A549 (cell line): ENCODE measurements around the gene TMEM158. TPM values are rescaled to one million over a fixed set of nuclear protein-coding genes. Genes with fewer than 3 reads are reported as not detected.

ENCODE experiments used
- ATAC-seq, 2 experiments: fragments of 200-7000 bp in 1 of 2; fragments of >200 bp in 1 of 2; cut with Nextera tagmentation in 1 of 2; cut with Tn5 transposase in 1 of 2; 3 replicates each; pipeline versions ENCODE4 v1.8.0 to v1.9.1; 2018 to 2020; ENCODE audit warnings: mild to moderate bottlenecking in 1 of 2, moderate library complexity in 1 of 2
- CTCF ChIA-PET: fragments of 300-600 bp; sonication (Branson Sonifier 250); formaldehyde crosslinking; extraction: SDS; loops from one replicate; lab custom pipeline; 2021; ENCODE audit warnings: antibody characterized with exemption, inconsistent platforms; lab: Yijun Ruan, JAX
- POLR2A ChIA-PET: fragments of 350-600 bp; formaldehyde crosslinking; extraction: SDS; loops from one replicate; lab custom pipeline; 2021; ENCODE audit warnings: antibody characterized with exemption, inconsistent platforms; lab: Yijun Ruan, JAX
- DNase-seq, 2 experiments: peaks; one replicate each; pipeline versions ENCODE4 v3.0.0 to v3.0.0-alpha.2; 2011 to 2016; ENCODE audit warnings: low read depth in 1 of 2, low spot score in 1 of 2
- FAIRE-seq: peaks from 2 replicates; lab custom pipeline; 2011; peaks lifted over from hg19 to GRCh38; lab: Jason Lieb, UNC
- H3K27ac ChIP-seq, 2 experiments: fragments of >200 bp; sonication (Bioruptor Twin); formaldehyde crosslinking; 3 replicates each; pipeline ENCODE4 v1.5.1; 2016 to 2017
- H3K4me1 ChIP-seq: fragments of >200 bp; sonication (Bioruptor Twin); formaldehyde crosslinking; 3 replicates; pipeline ENCODE4 v1.6.1; 2016
- H3K4me2 ChIP-seq: fragments of >200 bp; sonication (Bioruptor Twin); formaldehyde crosslinking; 3 replicates; pipeline ENCODE4 v1.6.1; 2016
- H3K4me3 ChIP-seq: fragments of >200 bp; sonication (Bioruptor Twin); formaldehyde crosslinking; 3 replicates; pipeline ENCODE4 v1.5.1; 2016
- H3K9me3 ChIP-seq: fragments of >200 bp; sonication (Bioruptor Twin); formaldehyde crosslinking; 3 replicates; pipeline ENCODE4 v1.6.1; 2016
- ATOH8 ChIP-seq: fragments of 250-450 bp; sonication (Bioruptor Pico); IDR thresholded peaks from 2 replicates; pipeline ENCODE4 v1.5.0; 2020; ENCODE audit warnings: low read depth, mild to moderate bottlenecking, moderate library complexity
- CTCF ChIP-seq: fragments of >200 bp; sonication (Bioruptor Twin); formaldehyde crosslinking; IDR thresholded peaks from 3 replicates; pipeline ENCODE4 v1.5.1; 2016
- FOSL2 ChIP-seq, 2 experiments: fragments of 450-650 bp in 1 of 2; fragments of >200 bp in 1 of 2; sonication (Bioruptor Twin) in 1 of 2; formaldehyde crosslinking; IDR thresholded peaks; 2 replicates each; pipeline versions ENCODE4 v1.5.0 to v1.6.1; 2016 to 2020; ENCODE audit warnings: mild to moderate bottlenecking in 1 of 2, moderate library complexity in 1 of 2
- HEYL ChIP-seq: fragments of 250-450 bp; sonication (Bioruptor Pico); IDR thresholded peaks from 2 replicates; pipeline ENCODE4 v1.8.0; 2021; ENCODE audit warnings: mild to moderate bottlenecking, moderate library complexity
- HMGXB4 ChIP-seq: fragments of 250-450 bp; sonication (Bioruptor Pico); IDR thresholded peaks from 2 replicates; pipeline ENCODE4 v1.5.0; 2021; ENCODE audit warnings: mild to moderate bottlenecking, moderate library complexity, borderline replicate concordance
- KDM1A ChIP-seq: fragments of 200-600 bp; sonication (generic); IDR thresholded peaks from 2 replicates; pipeline ENCODE4 v1.6.1; 2016; ENCODE audit warnings: low read depth, mild to moderate bottlenecking
- MAZ ChIP-seq: fragments of 150-350 bp; IDR thresholded peaks from 2 replicates; pipeline ENCODE4 v1.6.1; 2014; ENCODE audit warnings: antibody characterized with exemption, low read depth, low read length, borderline replicate concordance
- NPAS2 ChIP-seq: fragments of 250-450 bp; sonication (Bioruptor Pico); IDR thresholded peaks from 2 replicates; pipeline ENCODE4 v1.8.0; 2022; ENCODE audit warnings: mild to moderate bottlenecking, moderate library complexity, borderline replicate concordance
- RARB ChIP-seq: fragments of 250-450 bp; sonication (Bioruptor Pico); IDR thresholded peaks from 2 replicates; pipeline ENCODE4 v1.8.0; 2021; ENCODE audit warnings: mild to moderate bottlenecking, moderate library complexity
- RCOR1 ChIP-seq: fragments of 150-350 bp; IDR thresholded peaks from 2 replicates; pipeline ENCODE4 v1.6.1; 2014; ENCODE audit warnings: antibody characterized with exemption, low read length, low read depth
- RFX5 ChIP-seq: fragments of 450-650 bp; IDR thresholded peaks from 2 replicates; pipeline ENCODE4 v1.7.1; 2014; ENCODE audit warnings: antibody characterized with exemption, mild to moderate bottlenecking, moderate library complexity
- USF2 ChIP-seq: fragments of 450-650 bp; IDR thresholded peaks from 2 replicates; pipeline ENCODE4 v1.6.1; 2014; ENCODE audit warnings: antibody characterized with exemption
- ZC3H11A ChIP-seq: fragments of 450-650 bp; IDR thresholded peaks from 2 replicates; pipeline ENCODE4 v1.6.1; 2014; ENCODE audit warnings: antibody characterized with exemption, mild to moderate bottlenecking
- ZFP36 ChIP-seq: fragments of 450-650 bp; IDR thresholded peaks from 2 replicates; pipeline ENCODE4 v1.6.1; 2014; ENCODE audit warnings: borderline replicate concordance; ENCODE audit not compliant: partially characterized antibody
- WGBS: methylation state at CpG from one replicate; pipeline ENCODE4 v1.1.6; 2017; ENCODE audit errors: missing lambda C conversion rate; 5-methylcytosine and 5-hydroxymethylcytosine counted together
- polyA plus RNA-seq, 4 experiments: library from polyadenylated mRNA; depleted of rRNA in 3 of 4; stranded (reverse); fragments of >200 nt; fragmentation: RNase III in 1 of 4; extraction: RNeasy Plus Mini Kit Qiagen cat#74134 plus additional on column Dnase treatment in 1 of 4; gene quantifications; 2 replicates in 3 of 4; 3 replicates in 1 of 4; pipeline ENCODE4 v1.2.3, GENCODE V29; 2011 to 2017
- TF ChIP-seq, protein P1 (sequence below): fragments of 200-600 bp; sonication (generic); IDR thresholded peaks from 2 replicates; pipeline ENCODE4 v1.6.1; 2016; ENCODE audit warnings: antibody characterized with exemption, mild to moderate bottlenecking, moderate library complexity
- TF ChIP-seq, protein P2 (sequence below): fragments of >200 bp; sonication (Bioruptor Twin); formaldehyde crosslinking; IDR thresholded peaks from 3 replicates; pipeline ENCODE4 v1.6.1; 2016

The TMEM158 gene
- polyA plus RNA-seq, 2 of the 4 experiments (the other 2 are of a cell fraction), result 1.8 to 3.4 TPM

DNA sequence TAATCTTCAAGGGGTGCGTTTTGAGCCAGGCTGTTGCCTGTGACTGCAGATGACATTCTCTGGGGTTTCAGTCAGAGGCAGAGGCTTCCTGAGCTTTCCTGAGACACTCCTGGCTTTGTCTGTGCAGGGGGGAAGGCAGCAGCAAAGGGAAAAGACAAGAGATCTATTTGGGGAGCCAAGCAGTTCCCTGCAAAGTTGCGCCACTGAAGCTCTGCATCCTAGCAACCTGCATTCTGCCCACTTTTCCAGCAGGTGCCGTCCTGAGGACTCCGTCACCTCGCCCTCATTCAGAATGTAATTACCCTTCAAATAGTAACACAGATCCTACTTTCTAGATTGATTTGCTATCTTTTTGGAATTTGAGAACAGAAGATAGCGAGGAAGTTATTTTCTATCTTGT, 1.9 kb upstream of the TMEM158 start:
- no peaks in the 10 kb centered on the region for H3K9me3 ChIP-seq
- ATAC-seq (no peak), DNase-seq (no peak), FAIRE-seq (no peak)
- H3K4me3 ChIP-seq, result no peak overlapping the region
- ChIA-PET POLR2A (no interaction called here), CTCF (interaction anchor here (0.7 to 1.5 kb wide), 2 partner anchors 188 to 189 kb away, joined by 3 to 5 read pairs; no protein-coding TSS in a partner anchor)
- H3K4me1 ChIP-seq, result peaks cover 8% of the 10 kb centered on the region; the same call in 1 of the 3 replicates
- no peak overlapping the region for H3K27ac ChIP-seq
- no peak for TF ChIP-seq MAZ
- no peak for TF ChIP-seq NPAS2
- no peak for TF ChIP-seq ZC3H11A
- TF ChIP-seq, protein P1, sequence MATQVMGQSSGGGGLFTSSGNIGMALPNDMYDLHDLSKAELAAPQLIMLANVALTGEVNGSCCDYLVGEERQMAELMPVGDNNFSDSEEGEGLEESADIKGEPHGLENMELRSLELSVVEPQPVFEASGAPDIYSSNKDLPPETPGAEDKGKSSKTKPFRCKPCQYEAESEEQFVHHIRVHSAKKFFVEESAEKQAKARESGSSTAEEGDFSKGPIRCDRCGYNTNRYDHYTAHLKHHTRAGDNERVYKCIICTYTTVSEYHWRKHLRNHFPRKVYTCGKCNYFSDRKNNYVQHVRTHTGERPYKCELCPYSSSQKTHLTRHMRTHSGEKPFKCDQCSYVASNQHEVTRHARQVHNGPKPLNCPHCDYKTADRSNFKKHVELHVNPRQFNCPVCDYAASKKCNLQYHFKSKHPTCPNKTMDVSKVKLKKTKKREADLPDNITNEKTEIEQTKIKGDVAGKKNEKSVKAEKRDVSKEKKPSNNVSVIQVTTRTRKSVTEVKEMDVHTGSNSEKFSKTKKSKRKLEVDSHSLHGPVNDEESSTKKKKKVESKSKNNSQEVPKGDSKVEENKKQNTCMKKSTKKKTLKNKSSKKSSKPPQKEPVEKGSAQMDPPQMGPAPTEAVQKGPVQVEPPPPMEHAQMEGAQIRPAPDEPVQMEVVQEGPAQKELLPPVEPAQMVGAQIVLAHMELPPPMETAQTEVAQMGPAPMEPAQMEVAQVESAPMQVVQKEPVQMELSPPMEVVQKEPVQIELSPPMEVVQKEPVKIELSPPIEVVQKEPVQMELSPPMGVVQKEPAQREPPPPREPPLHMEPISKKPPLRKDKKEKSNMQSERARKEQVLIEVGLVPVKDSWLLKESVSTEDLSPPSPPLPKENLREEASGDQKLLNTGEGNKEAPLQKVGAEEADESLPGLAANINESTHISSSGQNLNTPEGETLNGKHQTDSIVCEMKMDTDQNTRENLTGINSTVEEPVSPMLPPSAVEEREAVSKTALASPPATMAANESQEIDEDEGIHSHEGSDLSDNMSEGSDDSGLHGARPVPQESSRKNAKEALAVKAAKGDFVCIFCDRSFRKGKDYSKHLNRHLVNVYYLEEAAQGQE, result no peak
- no peak overlapping the region for H3K4me2 ChIP-seq
- WGBS, result 65% methylated on average over 6 of the region's 6 CpGs

GRCh38 chr3:45227071-45227820, 1.2 kb upstream of the TMEM158 start:
- Histone ChIP-seq H3K4me2 (peak overlapping the region; percentile 95; the same call in 2 of the 3 replicates), H3K4me3 (no peak overlapping the region; the same call in 2 of the 3 replicates), H3K9me3 (no peaks in the 10 kb centered on the region), H3K27ac (no peak overlapping the region), H3K4me1 (peaks cover 8% of the 10 kb centered on the region; the same call in 1 of the 3 replicates)
- FAIRE-seq (no peak), ATAC-seq (no peak), DNase-seq (no peak)
- POLR2A ChIA-PET, result no interaction called here
- CTCF ChIA-PET, result interaction anchor here (1.5 to 2.0 kb wide), 4 partner anchors 17 to 283 kb away, joined by 5 to 9 read pairs (median 6); no protein-coding TSS in a partner anchor
- 69% methylated on average over 7 of the region's 7 CpGs for WGBS
- TF ChIP-seq KDM1A (no peak), ATOH8 (no peak), RFX5 (no peak), USF2 (no peak), NPAS2 (no peak), HEYL (CRISPR knock-in tag) (no peak), ZFP36 (no peak), CTCF (no peak), HMGXB4 (no peak), RCOR1 (no peak), RARB (CRISPR knock-in tag) (no peak), FOSL2 (IDR thresholded peaks at IDR 0.05) (no peak), FOSL2 (CRISPR knock-in tag; IDR thresholded peaks at IDR 0.05) (no peak)
- TF ChIP-seq, protein P2, sequence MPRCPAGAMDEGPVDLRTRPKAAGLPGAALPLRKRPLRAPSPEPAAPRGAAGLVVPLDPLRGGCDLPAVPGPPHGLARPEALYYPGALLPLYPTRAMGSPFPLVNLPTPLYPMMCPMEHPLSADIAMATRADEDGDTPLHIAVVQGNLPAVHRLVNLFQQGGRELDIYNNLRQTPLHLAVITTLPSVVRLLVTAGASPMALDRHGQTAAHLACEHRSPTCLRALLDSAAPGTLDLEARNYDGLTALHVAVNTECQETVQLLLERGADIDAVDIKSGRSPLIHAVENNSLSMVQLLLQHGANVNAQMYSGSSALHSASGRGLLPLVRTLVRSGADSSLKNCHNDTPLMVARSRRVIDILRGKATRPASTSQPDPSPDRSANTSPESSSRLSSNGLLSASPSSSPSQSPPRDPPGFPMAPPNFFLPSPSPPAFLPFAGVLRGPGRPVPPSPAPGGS, result no peak
- TF ChIP-seq, protein P1, result no peak
